Heart left ventricle (tissue), 16 donors: ENCODE results near the gene RPUSD2. TPM values are rescaled to one million over a fixed set of nuclear protein-coding genes. Genes with fewer than 3 reads are reported as not detected.

Source experiments
- ATAC-seq, 4 donors: fragments of 200-7000 bp; cut with Tn5 transposase; one replicate each; pipeline ENCODE4 v1.9.1; 2020 to 2022; ENCODE audit warnings: moderate library complexity in 4 of 4, mild to moderate bottlenecking in 3 of 4, moderate number of reproducible peaks in 1 of 4
- DNase-seq, 5 donors: peaks; one replicate each; pipeline ENCODE4 v3.0.0-alpha.2; 2020
- H3K27ac ChIP-seq, 12 donors: fragments of 200-600 bp; sonication (generic) in 4 of 12; one replicate each; pipeline versions ENCODE4 v1.5.0 to v1.8.0; 2016 to 2022; ENCODE audit warnings: mild to moderate bottlenecking in 2 of 12
- H3K27me3 ChIP-seq, 9 donors: fragments of 200-600 bp; sonication (generic) in 2 of 9; one replicate each; pipeline versions ENCODE4 v1.5.1 to v1.8.0; 2016 to 2022; ENCODE audit warnings: mild to moderate bottlenecking in 3 of 9
- H3K36me3 ChIP-seq, 9 donors: fragments of 200-600 bp; sonication (generic) in 2 of 9; one replicate each; pipeline versions ENCODE4 v1.5.0 to v1.8.0; 2018 to 2022; ENCODE audit warnings: mild to moderate bottlenecking in 2 of 9
- H3K4me1 ChIP-seq, 12 donors: fragments of 200-600 bp; sonication (generic) in 4 of 12; one replicate each; pipeline versions ENCODE4 v1.5.0 to v1.8.0; 2016 to 2022; ENCODE audit warnings: mild to moderate bottlenecking in 3 of 12
- H3K4me3 ChIP-seq, 12 donors: fragments of 200-600 bp; sonication (generic) in 4 of 12; one replicate each; pipeline versions ENCODE4 v1.5.0 to v1.8.0; 2017 to 2022; ENCODE audit warnings: mild to moderate bottlenecking in 9 of 12, moderate library complexity in 4 of 12
- H3K9me3 ChIP-seq, 12 donors: fragments of 200-600 bp; sonication (generic) in 4 of 12; one replicate each; pipeline versions ENCODE4 v1.5.0 to v1.8.0; 2016 to 2022; ENCODE audit warnings: mild to moderate bottlenecking in 1 of 12
- CTCF ChIP-seq, 12 donors: fragments of 200-600 bp; sonication (generic) in 4 of 12; IDR thresholded peaks; one replicate each; pipeline versions ENCODE4 v1.5.0 to v1.8.0; 2018 to 2022; ENCODE audit warnings: antibody characterized with exemption in 12 of 12, mild to moderate bottlenecking in 5 of 12
- POLR2A ChIP-seq, 2 donors: fragments of 450-650 bp; IDR thresholded peaks; one replicate each; pipeline ENCODE4 v1.6.1; 2017; ENCODE audit warnings: antibody characterized with exemption in 2 of 2, mild to moderate bottlenecking in 2 of 2, moderate library complexity in 2 of 2
- WGBS, 4 donors: extraction: QIAGEN DNeasy Blood & Tissue Kit in 2 of 4; methylation state at CpG; one replicate each; pipeline versions ENCODE4 v1.1.5 to v1.1.7; 2013 to 2018; 5-methylcytosine and 5-hydroxymethylcytosine counted together
- intact Hi-C, 10 donors: fragments of 100-400 bp; cut with DNase I; formaldehyde crosslinking; loops; one replicate each; pipeline versions ENCODE4 v1.11.1 to v1.14.2; 2022
- long read RNA-seq, 3 donors: library from polyadenylated mRNA; unstranded; transcript quantifications; one replicate each; pipeline ENCODE4 v2.0.0, GENCODE V29; 2020 to 2021
- polyA plus RNA-seq, 2 donors: library from polyadenylated mRNA; stranded (reverse); fragments of 200-250 nt; gene quantifications; one replicate each; pipeline ENCODE4 v1.2.3, GENCODE V29; 2013
- total RNA-seq, 9 donors: library from RNA; depleted of rRNA in 2 of 9; stranded (reverse); fragments of >200 nt in 2 of 9; fragmentation: NEBNext Ultra II Directional in 3 of 9; extraction: Animal tissue kit (Norgen Biotek cat#: 25700) in 3 of 9; gene quantifications; one replicate each; pipeline versions ENCODE4 v1.1.0 to v1.2.4, GENCODE V29; 2016 to 2023
- donor health status: ischemic (EF 13 %, LVEDD 7.1; RV severe dilation, severe dysfunction).
- donor health status: healthy with polysubstance abuse.
- donor health status: DM: no; HTN: yes; CAD: no.
- donor health status: DM: no; HTN: no; CAD: no.
- donor health status: ischemic (EF 25% LVEDD 6.9; RV normal size, moderate dysfunction).
- donor health status: ischemic (EF 25% LVEDD 5.7; RV mildly dilated, moderate dysfunction).
- donor health status: healthy.
- donor health status: DM: yes; HTN: yes; CAD: no.
- donor health status: ischemic (EF 35%, LVEDD 5.7; RV mildly dilated, moderate dysfunction).
- donor health status: nonischemic (EF 11% LVEDD 7.7; RV severe dilation, severe dysfunction).
- donor health status: DM: yes; HTN: yes; CAD: no.
- donor health status: PGD.
- donor health status: ischemic (EF 29% LVEDD 5.4; RV normal size, mild dysfunction).
- donor health status: nonischemic (EF 23%, LVEDD 6.1; RV moderate dilation, normal function).

Gene RPUSD2
- total RNA-seq, result 10 to 100 TPM in 2 of 9 donors, 1 to 10 TPM in 7; 5.8 to 11.0 (median 9.0) TPM
- 1 to 10 TPM; 8.5 to 9.0 TPM for polyA plus RNA-seq
- long read RNA-seq, donor 1, transcript RPUSD2-201 (3 exons, 2,358 nt), result major isoform, 9 of 15 reads
- long read RNA-seq, donor 1, partial matches to known transcripts, result 1 of 15 reads
- long read RNA-seq, donor 1, other reads (novel, unspliced or antisense), result 0 of 15 reads
- long read RNA-seq, donor 2, transcript RPUSD2-201 (3 exons, 2,358 nt), result major isoform, 76 of 87 reads
- long read RNA-seq, donor 2, partial matches to known transcripts, result 4 of 87 reads
- long read RNA-seq, donor 2, other reads (novel, unspliced or antisense), result 1 of 87 reads
- long read RNA-seq, donor 3, transcript RPUSD2-201 (3 exons, 2,358 nt), result major isoform, 15 of 18 reads
- long read RNA-seq, donor 3, partial matches to known transcripts, result 1 of 18 reads
- long read RNA-seq, donor 3, other reads (novel, unspliced or antisense), result 1 of 18 reads

GRCh38 chr15:40569129-40569953, at the start of gene RPUSD2:
Gene RPUSD2 (plus strand): TSS chr15:40569299. CDS start chr15:40569338, 39 bp downstream.
- peak; percentile 70 to 85 (median 84) for ATAC-seq
- Histone ChIP-seq H3K9me3 (no peaks in the 10 kb centered on the region), H3K36me3 (peaks cover 0 to 31% (median 27%) of the 10 kb centered on the region in 9 donors), H3K4me3 (peak within 1 kb of the TSS; percentile 48 to 92 (median 80)), H3K27ac (peak within 1 kb of the TSS; percentile 34 to 86 (median 82)), H3K27me3 (no peaks in the 10 kb centered on the region), H3K4me1 (peaks cover 0 to 25% (median 15%) of the 10 kb centered on the region in 12 donors)
- intact Hi-C loops, result loop anchor here in 2 of 10 donors (2.0 to 10.0 kb wide), 2 partner anchors 55 to 185 kb away; partner anchors contain the start of gene RMDN3 (in 1 of the 2)
- TF ChIP-seq POLR2A (IDR thresholded peaks at IDR 0.05) (peak in 1 of 2 donors; percentile 73), CTCF (IDR thresholded peaks at IDR 0.05) (peak in 1 of 12 donors; percentile 5)
- WGBS, 4 donors, result 0 to 1% (median 0%) methylated on average over 47 to 62 of the region's 62 CpGs
- DNase-seq, result peak; percentile 93 to 96 (median 95)

GRCh38 chr15:40523611-40524010, 45.5 kb upstream of the RPUSD2 start:
- Histone ChIP-seq H3K27me3 (no peaks in the 10 kb centered on the region), H3K4me1 (peaks cover 0 to 8% (median 0%) of the 10 kb centered on the region in 12 donors), H3K27ac (no peak overlapping the region), H3K9me3 (no peaks in the 10 kb centered on the region), H3K4me3 (no peak overlapping the region), H3K36me3 (no peaks in the 10 kb centered on the region)
- intact Hi-C loops, result loop anchor here in 2 of 10 donors (5.0 to 10.0 kb wide), 2 partner anchors 49 to 371 kb away; partner anchors contain the start of gene VPS18 (in 1 of the 2)
- ATAC-seq (no peak), DNase-seq (no peak)
- no peak for TF ChIP-seq POLR2A (IDR thresholded peaks at IDR 0.05)
- TF ChIP-seq CTCF (IDR thresholded peaks at IDR 0.05), result no peak

GRCh38 chr15:40525855-40526254, 43.2 kb upstream of the RPUSD2 start:
- no peak for TF ChIP-seq POLR2A (IDR thresholded peaks at IDR 0.05)
- no peak for TF ChIP-seq CTCF (IDR thresholded peaks at IDR 0.05)
- H3K27ac ChIP-seq, result no peak overlapping the region
- H3K4me1 ChIP-seq, result peaks cover 0 to 8% (median 0%) of the 10 kb centered on the region in 12 donors
- intact Hi-C loops, result loop anchor here in 1 of 10 donors (10.0 kb wide), 1 partner anchor 369 kb away; the partner anchor contains the start of gene VPS18
- no peaks in the 10 kb centered on the region for H3K36me3 ChIP-seq
- DNase-seq (no peak), ATAC-seq (no peak)
- no peak overlapping the region for H3K4me3 ChIP-seq
- no peaks in the 10 kb centered on the region for H3K27me3 ChIP-seq
- 83 to 91% (median 87%) methylated on average over 3 of the region's 3 CpGs for WGBS, 4 donors
- H3K9me3 ChIP-seq, result no peaks in the 10 kb centered on the region
